Activated CD8-positive, alpha-beta T cell treated with anti-CD3 and anti-CD28 coated beads, Interleukin-2, amount 10 ng/mL, durations not matched to agents 7 days and 5 days (primary cell): ENCODE data around the gene TTC34. TPM values are rescaled to one million over a fixed set of nuclear protein-coding genes. Genes with fewer than 3 reads are reported as not detected.
A peak's percentile ranks its signal among the peaks of the same experiment; 100 is the strongest.
"Not testable (repeated sequence)": the region's sequence is repeated elsewhere in the genome, so short reads cannot be mapped to it uniquely, and the experiment has no call there.

Experiments
- ATAC-seq: fragments of 150-1000 bp; cut with Tn5 transposase; one replicate; pipeline ENCODE4 v1.10.0; 2021; ENCODE audit warnings: moderate library complexity
- CTCF ChIA-PET: fragments of 350-600 bp; sonication (Branson Sonifier 250); formaldehyde crosslinking; loops from one replicate; lab custom pipeline; 2021; ENCODE audit warnings: antibody characterized with exemption; lab: Charles Lee
- POLR2A ChIA-PET: fragments of 350-600 bp; sonication (Branson Sonifier 250); formaldehyde crosslinking; loops from one replicate; lab custom pipeline; 2021; ENCODE audit warnings: antibody characterized with exemption; lab: Charles Lee
- DNase-seq: peaks from one replicate; pipeline ENCODE4 v3.0.0-alpha.2; 2020
- H3K27ac Mint-ChIP-seq: one replicate; pipeline ENCODE4 v1.8.0; 2021; ENCODE audit warnings: mild to moderate bottlenecking, mixed read lengths
- H3K27me3 Mint-ChIP-seq: one replicate; pipeline ENCODE4 v1.8.0; 2021; ENCODE audit warnings: low read depth, mixed read lengths
- H3K36me3 Mint-ChIP-seq: one replicate; pipeline ENCODE4 v1.8.0; 2021; ENCODE audit warnings: low read depth, mixed read lengths
- H3K4me1 Mint-ChIP-seq: one replicate; pipeline ENCODE4 v1.8.0; 2021; ENCODE audit warnings: low read depth, mixed read lengths
- H3K4me3 Mint-ChIP-seq: one replicate; pipeline ENCODE4 v1.8.0; 2021; ENCODE audit warnings: mild to moderate bottlenecking, mixed read lengths
- H3K9me3 Mint-ChIP-seq: one replicate; pipeline ENCODE4 v1.8.0; 2022; ENCODE audit warnings: mixed read lengths; ENCODE audit not compliant: insufficient read depth
- total RNA-seq, 2 experiments: library from RNA; stranded (reverse); gene quantifications; one replicate each; pipeline ENCODE4 v1.2.3, GENCODE V29; 2021

The TTC34 gene
- total RNA-seq, 2 experiments from 2014 or later = 0.82 to 0.86 TPM

GRCh38 chr1:2799811-2800663, 1.5 kb downstream of the TTC34 start:
- Mint-ChIP-seq H3K27me3 (no peaks in the 10 kb centered on the region), H3K4me3 (no peak overlapping the region), H3K4me1 (peaks cover 3% of the 10 kb centered on the region), H3K27ac (peak overlapping the region; percentile 33), H3K9me3 (no peaks in the 10 kb centered on the region), H3K36me3 (no peaks in the 10 kb centered on the region)
- ATAC-seq (no peak), DNase-seq (no peak)
- POLR2A ChIA-PET = no interaction called here
- CTCF ChIA-PET = no interaction called here

GRCh38 chr1:2798958-2799357, 2.5 kb downstream of the TTC34 start:
- H3K9me3 Mint-ChIP-seq, H3K36me3 Mint-ChIP-seq, DNase-seq, H3K4me3 Mint-ChIP-seq, H3K27ac Mint-ChIP-seq, POLR2A ChIA-PET, H3K27me3 Mint-ChIP-seq, CTCF ChIA-PET, H3K4me1 Mint-ChIP-seq, ATAC-seq: not testable (repeated sequence)

- Mint-ChIP-seq H3K4me1 (peaks cover 3% of the 10 kb centered on the region), H3K27ac (no peak overlapping the region), H3K9me3 (peaks cover 11% of the 10 kb centered on the region), H3K4me3 (no peak overlapping the region), H3K27me3 (peaks cover 3% of the 10 kb centered on the region), H3K36me3 (peaks cover 2% of the 10 kb centered on the region)
- ChIA-PET CTCF (no interaction called here), POLR2A (no interaction called here)
- ATAC-seq (no peak), DNase-seq (no peak)
Observed at GRCh38 chr1:2797741-2798016, 3.8 kb downstream of the TTC34 start.

- DNase-seq (no peak), ATAC-seq (no peak)
- Mint-ChIP-seq H3K4me3 (no peak overlapping the region), H3K27ac (no peak overlapping the region), H3K27me3 (peaks cover 6% of the 10 kb centered on the region), H3K36me3 (peaks cover 2% of the 10 kb centered on the region), H3K9me3 (peaks cover 15% of the 10 kb centered on the region), H3K4me1 (peaks cover 3% of the 10 kb centered on the region)
- POLR2A ChIA-PET = no interaction called here
- CTCF ChIA-PET = no interaction called here
Observed at GRCh38 chr1:2796890-2797740, 4.4 kb downstream of the TTC34 start.

- Mint-ChIP-seq H3K27ac (no peak overlapping the region), H3K27me3 (peaks cover 12% of the 10 kb centered on the region), H3K36me3 (peaks cover 2% of the 10 kb centered on the region), H3K4me3 (no peak overlapping the region), H3K9me3 (peaks cover 16% of the 10 kb centered on the region), H3K4me1 (no peaks in the 10 kb centered on the region)
- DNase-seq (no peak), ATAC-seq (no peak)
- CTCF ChIA-PET = no interaction called here
- POLR2A ChIA-PET = no interaction called here
Observed at GRCh38 chr1:2795926-2796325, 5.6 kb downstream of the TTC34 start.

GRCh38 chr1:2791027-2791760, 10.3 kb downstream of the TTC34 start:
- Mint-ChIP-seq H3K4me3 (no peak overlapping the region), H3K9me3 (peaks cover 16% of the 10 kb centered on the region), H3K27ac (no peak overlapping the region), H3K4me1 (peaks cover 14% of the 10 kb centered on the region), H3K27me3 (peaks cover 31% of the 10 kb centered on the region), H3K36me3 (peaks cover 2% of the 10 kb centered on the region)
- ChIA-PET POLR2A (interaction anchor here (0.6 kb wide), 1 partner anchor 165 kb away, joined by 4 read pairs; no protein-coding TSS in a partner anchor), CTCF (no interaction called here)
- ATAC-seq (no peak), DNase-seq (no peak)

GRCh38 chr1:2789986-2790581, 11.4 kb downstream of the TTC34 start:
- POLR2A ChIA-PET = no interaction called here
- ATAC-seq = no peak
- CTCF ChIA-PET = no interaction called here
- H3K9me3 Mint-ChIP-seq = peaks cover 16% of the 10 kb centered on the region
- no peak overlapping the region for H3K27ac Mint-ChIP-seq
- H3K4me1 Mint-ChIP-seq = peaks cover 14% of the 10 kb centered on the region
- H3K4me3 Mint-ChIP-seq = no peak overlapping the region
- peaks cover 2% of the 10 kb centered on the region for H3K36me3 Mint-ChIP-seq
- peaks cover 31% of the 10 kb centered on the region for H3K27me3 Mint-ChIP-seq
- DNase-seq = no peak

GRCh38 chr1:2789164-2789985, 12.1 kb downstream of the TTC34 start:
- Mint-ChIP-seq H3K4me3 (no peak overlapping the region), H3K9me3 (peaks cover 16% of the 10 kb centered on the region), H3K4me1 (peaks cover 14% of the 10 kb centered on the region), H3K27ac (no peak overlapping the region), H3K36me3 (no peaks in the 10 kb centered on the region), H3K27me3 (peaks cover 31% of the 10 kb centered on the region)
- CTCF ChIA-PET = interaction anchor here (0.9 kb wide), 1 partner anchor 27 kb away, joined by 3 read pairs; no protein-coding TSS in a partner anchor
- peak; percentile 27 for ATAC-seq
- peak; percentile 33 for DNase-seq
- POLR2A ChIA-PET = no interaction called here

- ChIA-PET CTCF (interaction anchor here (0.9 kb wide), 1 partner anchor 28 kb away, joined by 3 read pairs; no protein-coding TSS in a partner anchor), POLR2A (no interaction called here)
- Mint-ChIP-seq H3K36me3 (no peaks in the 10 kb centered on the region), H3K4me1 (peaks cover 14% of the 10 kb centered on the region), H3K9me3 (peaks cover 11% of the 10 kb centered on the region), H3K27ac (no peak overlapping the region), H3K4me3 (no peak overlapping the region), H3K27me3 (peaks cover 30% of the 10 kb centered on the region)
- no peak for DNase-seq
- no peak for ATAC-seq
Observed at GRCh38 chr1:2788506-2789163, 12.9 kb downstream of the TTC34 start.

GRCh38 chr1:2787163-2787911, 14.2 kb downstream of the TTC34 start:
- Mint-ChIP-seq H3K9me3 (peaks cover 6% of the 10 kb centered on the region), H3K4me1 (peaks cover 14% of the 10 kb centered on the region), H3K36me3 (no peaks in the 10 kb centered on the region), H3K27ac (no peak overlapping the region), H3K4me3 (no peak overlapping the region), H3K27me3 (peaks cover 29% of the 10 kb centered on the region)
- DNase-seq (no peak), ATAC-seq (no peak)
- ChIA-PET CTCF (interaction anchor here (0.6 to 1.4 kb wide), 6 partner anchors 9 to 374 kb away, joined by 3 to 6 read pairs (median 3); partner anchors contain the start of gene PANK4), POLR2A (interaction anchor here (0.8 kb wide), 1 partner anchor 231 kb away, joined by 3 read pairs; the partner anchor contains the start of gene TNFRSF14)
